Measurements from ENCODE around the gene MAU2. TPM values are rescaled to one million over a fixed set of nuclear protein-coding genes. Genes with fewer than 3 reads are reported as not detected.
A peak's percentile ranks its signal among the peaks of the same experiment; 100 is the strongest.

MAU2 gene
- total RNA-seq, 1 donor from 2014 or later, result 98.5 TPM

DNA sequence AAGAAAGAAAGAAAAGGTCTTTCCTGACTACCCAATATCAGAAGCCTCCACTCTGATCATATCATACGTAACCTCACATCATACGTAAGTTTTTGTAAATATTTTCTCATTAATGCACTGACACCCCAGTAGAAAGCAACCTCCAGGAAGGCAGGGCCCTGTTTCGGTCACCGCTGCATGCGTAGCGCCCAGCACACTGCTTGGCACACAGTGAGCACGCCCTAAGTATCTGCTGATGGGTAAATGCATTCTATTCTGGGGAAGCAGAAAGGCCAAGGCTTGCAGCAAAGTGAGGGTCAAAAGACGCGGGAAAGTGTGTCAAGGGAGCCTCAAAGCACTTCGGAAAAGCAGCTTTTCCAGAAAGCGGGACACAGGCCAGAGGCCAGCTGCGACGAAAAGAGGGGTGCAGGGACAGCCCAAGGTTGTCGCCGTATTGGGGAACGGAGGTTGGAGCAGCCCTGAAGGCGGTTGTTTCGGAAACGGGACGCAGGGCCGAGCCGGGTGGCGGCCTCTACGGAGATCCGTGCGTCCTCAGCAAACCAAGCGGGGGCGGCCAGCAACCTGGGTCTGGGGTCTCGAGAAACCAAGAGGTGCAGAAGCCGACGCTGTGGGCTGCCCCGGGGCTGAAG is 783 bp upstream of the MAU2 start:
- DNase-seq (ENCODE audit: low spot score, unreplicated experiment), result no peak
- H3K9me3 Mint-ChIP-seq (ENCODE audit: low read depth), result no peaks in the 10 kb centered on the region
- TF ChIP-seq, protein P1, sequence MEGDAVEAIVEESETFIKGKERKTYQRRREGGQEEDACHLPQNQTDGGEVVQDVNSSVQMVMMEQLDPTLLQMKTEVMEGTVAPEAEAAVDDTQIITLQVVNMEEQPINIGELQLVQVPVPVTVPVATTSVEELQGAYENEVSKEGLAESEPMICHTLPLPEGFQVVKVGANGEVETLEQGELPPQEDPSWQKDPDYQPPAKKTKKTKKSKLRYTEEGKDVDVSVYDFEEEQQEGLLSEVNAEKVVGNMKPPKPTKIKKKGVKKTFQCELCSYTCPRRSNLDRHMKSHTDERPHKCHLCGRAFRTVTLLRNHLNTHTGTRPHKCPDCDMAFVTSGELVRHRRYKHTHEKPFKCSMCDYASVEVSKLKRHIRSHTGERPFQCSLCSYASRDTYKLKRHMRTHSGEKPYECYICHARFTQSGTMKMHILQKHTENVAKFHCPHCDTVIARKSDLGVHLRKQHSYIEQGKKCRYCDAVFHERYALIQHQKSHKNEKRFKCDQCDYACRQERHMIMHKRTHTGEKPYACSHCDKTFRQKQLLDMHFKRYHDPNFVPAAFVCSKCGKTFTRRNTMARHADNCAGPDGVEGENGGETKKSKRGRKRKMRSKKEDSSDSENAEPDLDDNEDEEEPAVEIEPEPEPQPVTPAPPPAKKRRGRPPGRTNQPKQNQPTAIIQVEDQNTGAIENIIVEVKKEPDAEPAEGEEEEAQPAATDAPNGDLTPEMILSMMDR (IDR thresholded peaks at IDR 0.05; ENCODE audit: unreplicated experiment), result no peak
- H3K27ac Mint-ChIP-seq, result peak overlapping the region; percentile 100
- peaks cover 9% of the 10 kb centered on the region for H3K4me1 Mint-ChIP-seq (ENCODE audit: low read depth)
- H3K36me3 Mint-ChIP-seq (ENCODE audit: insufficient read depth), result peaks cover 8% of the 10 kb centered on the region
- H3K27me3 Mint-ChIP-seq, result no peaks in the 10 kb centered on the region
- H3K4me3 Mint-ChIP-seq (ENCODE audit: low read depth), result peak overlapping the region; percentile 94

DNA sequence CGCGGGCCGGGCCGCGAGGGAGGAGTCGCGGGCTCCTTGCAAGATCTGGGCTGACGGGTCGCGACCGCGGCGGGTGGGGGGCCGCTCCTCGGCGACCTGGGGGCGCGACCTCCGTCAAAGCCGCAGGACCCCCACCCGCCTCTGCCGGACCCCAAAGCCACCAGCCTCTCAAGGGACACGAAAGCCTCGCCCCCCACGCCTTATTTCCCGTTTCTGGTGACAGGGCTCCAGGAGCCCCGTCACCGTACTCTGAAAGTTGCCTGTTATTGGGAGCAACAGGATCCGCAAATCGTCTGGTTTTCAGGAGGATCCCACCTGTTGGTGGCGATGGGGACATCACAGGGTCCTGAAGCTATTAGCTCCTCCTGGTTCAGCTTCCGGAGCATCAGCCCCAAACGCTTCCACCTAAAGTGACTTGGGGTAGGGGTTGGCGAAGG is 530 bp downstream of the MAU2 start:
- H3K9me3 Mint-ChIP-seq (ENCODE audit: low read depth), result no peaks in the 10 kb centered on the region
- peaks cover 9% of the 10 kb centered on the region for H3K4me1 Mint-ChIP-seq (ENCODE audit: low read depth)
- peak overlapping the region; percentile 94 for H3K4me3 Mint-ChIP-seq (ENCODE audit: low read depth)
- DNase-seq (ENCODE audit: low spot score, unreplicated experiment), result peak; percentile 26
- H3K27ac Mint-ChIP-seq, result peak overlapping the region; percentile 87
- H3K27me3 Mint-ChIP-seq, result no peaks in the 10 kb centered on the region
- H3K36me3 Mint-ChIP-seq (ENCODE audit: insufficient read depth), result peaks cover 14% of the 10 kb centered on the region
- TF ChIP-seq, protein P1 (IDR thresholded peaks at IDR 0.05; ENCODE audit: unreplicated experiment), result peak; percentile 10

GRCh38 chr19:19324059-19324770 is 3.6 kb downstream of the MAU2 start:
- Mint-ChIP-seq H3K27me3 (no peaks in the 10 kb centered on the region), H3K4me1 (ENCODE audit: low read depth) (peaks cover 8% of the 10 kb centered on the region), H3K27ac (peak overlapping the region; percentile 3), H3K36me3 (ENCODE audit: insufficient read depth) (peaks cover 20% of the 10 kb centered on the region), H3K9me3 (ENCODE audit: low read depth) (no peaks in the 10 kb centered on the region), H3K4me3 (ENCODE audit: low read depth) (no peak overlapping the region)
- TF ChIP-seq, protein P1 (IDR thresholded peaks at IDR 0.05; ENCODE audit: unreplicated experiment), result no peak
- DNase-seq (ENCODE audit: low spot score, unreplicated experiment), result no peak

- no peaks in the 10 kb centered on the region for H3K4me1 Mint-ChIP-seq (ENCODE audit: low read depth)
- H3K36me3 Mint-ChIP-seq (ENCODE audit: insufficient read depth), result peaks cover 25% of the 10 kb centered on the region
These were observed 7.0 kb downstream of the MAU2 start for GRCh38 chr19:19327672-19328071.

DNA sequence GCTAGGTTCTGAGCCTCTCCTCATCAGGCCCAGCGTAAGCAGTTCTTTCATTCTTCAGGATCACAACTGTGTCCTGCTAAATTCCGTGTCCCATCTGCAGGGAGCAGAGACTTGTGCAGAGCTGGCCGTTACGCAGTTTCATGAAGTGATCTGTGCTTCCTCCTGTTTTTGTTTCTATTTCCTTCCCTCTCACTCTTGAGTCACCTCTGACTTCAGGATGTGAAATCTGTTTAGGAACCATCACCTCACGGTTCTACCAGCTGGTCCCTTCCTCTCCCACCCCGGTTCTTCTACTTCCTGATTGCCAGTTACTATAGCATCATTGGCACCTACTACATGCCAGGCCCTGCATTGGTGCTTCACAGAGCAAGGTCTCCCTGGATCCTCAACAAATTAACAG is 8.5 kb downstream of the MAU2 start:
- TF ChIP-seq, protein P1 (IDR thresholded peaks at IDR 0.05; ENCODE audit: unreplicated experiment), result no peak
- Mint-ChIP-seq H3K9me3 (ENCODE audit: low read depth) (no peaks in the 10 kb centered on the region), H3K27me3 (no peaks in the 10 kb centered on the region), H3K36me3 (ENCODE audit: insufficient read depth) (peaks cover 20% of the 10 kb centered on the region), H3K4me3 (ENCODE audit: low read depth) (no peak overlapping the region), H3K4me1 (ENCODE audit: low read depth) (no peaks in the 10 kb centered on the region), H3K27ac (peak overlapping the region; percentile 8)
- no peak for DNase-seq (ENCODE audit: low spot score, unreplicated experiment)

More at GRCh38 chr19:19327672-19328071, 7.0 kb downstream of the MAU2 start:
- H3K9me3 Mint-ChIP-seq (ENCODE audit: low read depth), result no peaks in the 10 kb centered on the region
- TF ChIP-seq, protein P1 (IDR thresholded peaks at IDR 0.05; ENCODE audit: unreplicated experiment), result no peak
- H3K27ac Mint-ChIP-seq, result no peak overlapping the region
- DNase-seq (ENCODE audit: low spot score, unreplicated experiment), result no peak
- H3K4me3 Mint-ChIP-seq (ENCODE audit: low read depth), result no peak overlapping the region
- H3K27me3 Mint-ChIP-seq, result no peaks in the 10 kb centered on the region

All from progenitor cell of endocrine pancreas (in vitro differentiated cells).